MG63 (cell line): ENCODE results near the gene USP35. TPM values are rescaled to one million over a fixed set of nuclear protein-coding genes. Genes with fewer than 3 reads are reported as not detected.

Source experiments
- DNase-seq: peaks from one replicate; pipeline ENCODE4 v3.0.0-alpha.2; 2020
- H3K27me3 ChIP-seq: fragments of 250-450 bp; sonication (Bioruptor Pico); 2 replicates; pipeline ENCODE4 v1.5.1; 2020; ENCODE audit warnings: mild to moderate bottlenecking, moderate library complexity
- H3K36me3 ChIP-seq: fragments of 250-450 bp; sonication (Bioruptor Pico); 2 replicates; pipeline ENCODE4 v1.5.1; 2020; ENCODE audit warnings: mild to moderate bottlenecking, moderate library complexity
- H3K4me3 ChIP-seq: fragments of 250-450 bp; sonication (Bioruptor Pico); 2 replicates; pipeline ENCODE4 v1.5.1; 2020; ENCODE audit warnings: mild to moderate bottlenecking, moderate library complexity
- H3K9me3 ChIP-seq: fragments of 250-450 bp; sonication (Bioruptor Pico); 2 replicates; pipeline ENCODE4 v1.5.1; 2020; ENCODE audit warnings: mild to moderate bottlenecking, moderate library complexity
- total RNA-seq: library from RNA; depleted of rRNA; stranded (reverse); fragments of >200 nt; shearing (Covaris generic); gene quantifications from 2 replicates; pipeline ENCODE4 v1.2.3, GENCODE V29; 2014; ENCODE audit warnings: low replicate concordance

The USP35 gene
- total RNA-seq, 1 experiment from 2014 or later: 4.5 TPM

DNA sequence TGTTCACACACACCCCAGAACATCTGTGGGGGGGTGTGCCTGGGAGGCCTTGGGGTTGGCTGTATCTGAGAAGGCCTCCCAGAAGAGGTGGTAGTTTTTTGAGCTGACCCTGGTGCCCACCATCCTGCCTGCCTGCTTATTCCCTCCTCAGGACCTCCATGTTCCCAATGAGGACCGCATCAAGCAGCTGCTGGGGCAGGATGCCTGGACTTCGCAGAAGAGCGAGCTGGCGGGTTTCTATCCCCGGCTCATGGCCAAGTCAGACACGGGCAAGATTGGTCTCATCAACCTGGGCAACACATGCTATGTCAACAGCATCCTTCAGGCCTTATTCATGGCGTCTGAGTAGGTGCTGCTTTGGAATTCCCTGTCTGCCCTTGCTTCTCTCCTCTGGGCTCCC lies 17.0 kb downstream of the USP35 start:
- Histone ChIP-seq H3K36me3 (no peaks in the 10 kb centered on the region), H3K9me3 (no peaks in the 10 kb centered on the region), H3K4me3 (no peak overlapping the region), H3K27me3 (no peaks in the 10 kb centered on the region)
- DNase-seq: no peak

DNA sequence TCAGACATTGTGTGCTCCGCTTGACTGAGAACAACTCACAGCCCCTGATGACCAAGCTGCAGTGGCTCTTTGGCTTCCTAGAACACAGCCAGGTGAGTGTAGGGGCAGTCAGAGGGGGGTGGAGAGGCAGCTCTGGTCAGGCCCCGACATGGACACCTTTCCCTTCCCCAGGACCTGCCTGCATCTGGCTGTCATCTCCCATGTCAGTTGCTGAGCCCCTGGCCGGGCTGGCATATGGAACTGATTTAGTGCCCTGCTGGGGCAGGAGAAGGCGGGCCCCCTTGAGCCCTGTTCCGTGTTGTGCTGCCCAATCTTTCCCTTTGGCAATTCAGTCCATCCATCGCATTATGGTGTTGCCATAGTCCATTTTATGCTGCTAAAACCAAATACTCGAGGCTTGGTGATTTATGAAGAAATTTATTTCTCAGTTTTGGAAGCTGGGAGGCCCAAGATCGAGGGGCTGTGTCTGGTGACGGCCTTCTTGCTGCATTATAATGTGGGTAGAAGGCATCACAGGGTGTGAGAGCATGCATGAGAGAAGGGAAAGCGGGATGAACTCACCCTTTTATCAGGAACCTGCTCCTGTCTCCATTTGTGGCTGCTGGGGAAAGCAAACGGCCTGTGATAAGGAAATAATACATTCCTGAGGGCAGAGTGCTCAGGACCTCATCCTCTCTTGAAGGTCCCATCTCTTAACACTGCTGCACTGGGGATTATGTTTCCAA lies 19.0 kb downstream of the USP35 start:
- Histone ChIP-seq H3K9me3 (no peaks in the 10 kb centered on the region), H3K36me3 (no peaks in the 10 kb centered on the region)
- no peak for DNase-seq

DNA sequence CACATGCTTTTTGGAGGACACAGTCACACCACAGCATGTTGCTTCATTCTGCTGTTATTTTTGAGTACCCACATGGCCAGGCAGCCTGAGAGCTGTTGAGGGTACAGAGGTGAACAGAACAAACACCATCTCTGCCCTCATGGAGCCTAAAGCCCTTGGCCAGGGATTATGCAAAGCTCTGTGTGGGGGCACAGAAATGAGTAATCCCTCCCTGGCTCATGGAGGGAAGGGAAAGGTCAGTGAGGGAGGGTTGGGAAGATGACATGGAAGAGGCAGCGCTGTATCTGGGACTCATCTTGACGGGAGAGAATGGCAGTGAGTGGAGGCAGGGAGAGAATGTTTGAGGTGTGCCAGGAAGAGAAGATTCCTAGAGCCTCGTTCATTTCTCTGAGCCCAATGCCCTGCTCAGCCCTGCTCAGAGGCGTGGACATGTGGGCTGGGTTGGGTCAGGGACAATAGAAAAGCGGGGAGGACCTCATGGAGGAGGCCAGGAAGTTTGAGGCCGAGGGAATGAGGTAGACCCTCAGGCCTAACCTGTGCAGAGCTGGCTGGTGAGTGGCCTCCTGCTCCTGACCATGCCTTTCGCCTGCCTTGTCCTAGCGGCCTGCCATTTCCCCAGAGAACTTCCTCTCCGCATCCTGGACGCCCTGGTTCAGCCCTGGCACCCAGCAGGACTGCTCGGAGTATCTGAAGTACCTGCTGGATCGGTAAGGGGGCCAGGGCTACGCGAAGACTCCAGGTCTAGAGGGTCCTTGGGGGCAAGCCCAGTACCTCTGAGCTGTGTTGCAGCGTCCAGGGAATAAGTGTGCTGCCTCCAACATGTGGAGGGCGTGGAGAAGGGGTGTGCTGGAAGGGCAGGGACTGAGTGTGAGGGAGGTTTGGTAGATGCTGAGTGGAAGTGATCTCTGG lies 19.8 kb downstream of the USP35 start:
- H3K9me3 ChIP-seq: no peaks in the 10 kb centered on the region
- H3K27me3 ChIP-seq: no peaks in the 10 kb centered on the region
- DNase-seq: no peak
- H3K4me3 ChIP-seq: no peak overlapping the region
- H3K36me3 ChIP-seq: no peaks in the 10 kb centered on the region

More for the DNA sequence above, 19.0 kb downstream of the USP35 start:
- Histone ChIP-seq H3K27me3 (no peaks in the 10 kb centered on the region), H3K4me3 (no peak overlapping the region)

DNA sequence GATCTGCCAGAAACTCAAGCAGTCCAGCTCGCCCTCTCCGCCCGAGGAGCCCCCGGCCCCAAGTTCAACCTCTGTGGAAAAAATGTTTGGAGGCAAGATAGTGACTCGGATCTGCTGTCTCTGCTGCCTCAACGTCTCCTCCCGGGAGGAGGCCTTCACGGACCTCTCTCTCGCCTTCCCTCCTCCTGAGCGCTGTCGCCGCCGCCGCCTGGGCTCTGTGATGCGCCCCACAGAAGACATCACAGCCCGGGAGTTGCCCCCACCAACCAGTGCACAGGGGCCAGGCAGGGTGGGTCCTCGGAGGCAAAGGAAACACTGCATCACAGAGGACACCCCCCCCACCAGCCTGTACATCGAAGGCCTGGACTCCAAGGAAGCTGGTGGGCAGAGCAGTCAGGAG lies 20.8 kb downstream of the USP35 start:
- H3K4me3 ChIP-seq: no peak overlapping the region
- no peaks in the 10 kb centered on the region for H3K9me3 ChIP-seq
- no peaks in the 10 kb centered on the region for H3K27me3 ChIP-seq
- no peak for DNase-seq
- H3K36me3 ChIP-seq: no peaks in the 10 kb centered on the region

DNA sequence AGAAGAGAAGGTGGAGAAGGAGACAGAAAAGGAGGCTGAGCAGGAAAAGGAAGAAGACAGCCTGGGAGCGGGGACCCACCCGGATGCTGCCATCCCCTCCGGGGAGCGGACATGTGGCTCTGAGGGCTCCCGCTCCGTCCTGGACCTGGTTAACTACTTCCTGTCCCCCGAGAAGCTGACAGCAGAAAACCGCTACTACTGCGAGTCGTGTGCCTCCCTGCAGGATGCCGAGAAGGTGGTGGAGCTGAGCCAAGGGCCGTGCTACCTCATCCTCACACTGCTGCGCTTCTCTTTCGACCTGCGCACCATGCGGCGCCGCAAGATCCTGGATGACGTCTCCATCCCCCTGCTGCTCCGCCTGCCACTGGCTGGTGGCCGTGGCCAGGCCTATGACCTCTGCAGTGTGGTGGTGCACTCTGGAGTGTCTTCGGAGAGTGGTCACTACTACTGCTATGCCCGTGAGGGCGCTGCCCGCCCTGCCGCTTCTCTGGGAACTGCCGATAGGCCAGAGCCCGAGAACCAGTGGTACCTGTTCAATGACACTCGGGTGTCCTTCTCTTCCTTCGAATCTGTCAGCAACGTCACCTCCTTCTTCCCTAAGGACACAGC lies 21.4 kb downstream of the USP35 start:
- Histone ChIP-seq H3K27me3 (no peaks in the 10 kb centered on the region), H3K4me3 (no peak overlapping the region), H3K9me3 (no peaks in the 10 kb centered on the region), H3K36me3 (no peaks in the 10 kb centered on the region)
- DNase-seq: no peak

DNA sequence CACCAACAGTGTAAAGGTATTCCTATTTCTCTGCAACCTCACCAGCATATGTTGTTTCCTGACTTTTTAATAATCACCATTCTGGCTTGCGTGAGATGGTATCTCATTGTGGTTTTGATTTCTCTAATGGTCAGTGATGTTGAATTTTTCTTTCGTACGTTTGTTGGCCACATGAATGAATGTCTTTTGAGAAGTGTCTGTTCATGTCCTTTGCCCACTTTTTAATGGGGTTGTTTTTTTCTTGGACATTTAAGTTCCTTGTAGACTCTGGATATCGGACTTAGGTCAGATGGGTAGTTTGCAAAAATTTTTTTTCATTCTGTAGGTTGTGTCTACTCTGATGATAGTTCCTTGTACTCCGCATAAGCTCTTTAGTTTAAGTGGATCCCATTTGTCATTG lies 22.8 kb downstream of the USP35 start:
- H3K27me3 ChIP-seq: no peaks in the 10 kb centered on the region
- H3K9me3 ChIP-seq: no peaks in the 10 kb centered on the region
- no peak for DNase-seq
- no peak overlapping the region for H3K4me3 ChIP-seq
- no peaks in the 10 kb centered on the region for H3K36me3 ChIP-seq

DNA sequence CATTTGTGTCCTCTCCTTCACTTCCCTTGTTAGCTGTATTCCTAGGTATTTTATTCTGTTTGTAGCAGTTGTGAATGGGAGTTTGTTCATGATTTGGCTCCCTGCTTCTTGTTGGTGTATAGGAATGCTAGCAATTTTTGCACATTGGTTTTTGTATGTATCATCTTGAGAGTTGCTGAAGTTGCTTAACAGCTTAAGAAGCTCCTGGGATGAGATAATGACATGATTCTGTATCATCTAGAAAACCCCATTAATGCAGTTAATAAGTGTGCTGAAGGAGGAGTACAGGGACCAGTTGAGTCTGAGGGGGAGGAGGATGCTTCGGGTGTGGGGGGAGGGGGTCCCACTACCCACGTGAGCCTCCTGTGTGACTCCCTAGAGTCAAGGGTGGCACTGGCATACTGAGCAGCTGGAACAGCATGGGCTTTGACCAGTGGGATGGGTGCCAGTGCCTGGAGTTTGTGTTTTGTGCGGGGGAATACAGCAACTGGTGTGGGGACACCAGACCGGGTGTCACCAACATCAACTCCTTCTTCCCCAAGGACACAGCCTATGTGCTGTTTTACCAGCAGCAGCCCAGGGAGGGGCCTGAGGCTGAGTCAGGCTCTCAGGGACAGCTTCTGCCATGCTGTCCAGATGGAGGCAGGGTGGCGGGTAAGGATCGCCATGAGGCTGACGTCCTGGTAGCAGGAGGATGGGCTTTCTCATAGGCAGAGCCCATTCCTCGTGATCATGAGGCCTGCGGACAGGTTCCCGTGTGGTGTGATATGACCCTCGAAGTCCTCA lies 24.1 kb downstream of the USP35 start:
- no peaks in the 10 kb centered on the region for H3K36me3 ChIP-seq
- no peaks in the 10 kb centered on the region for H3K27me3 ChIP-seq
- H3K9me3 ChIP-seq: no peaks in the 10 kb centered on the region
- H3K4me3 ChIP-seq: no peak overlapping the region
- no peak for DNase-seq

DNA sequence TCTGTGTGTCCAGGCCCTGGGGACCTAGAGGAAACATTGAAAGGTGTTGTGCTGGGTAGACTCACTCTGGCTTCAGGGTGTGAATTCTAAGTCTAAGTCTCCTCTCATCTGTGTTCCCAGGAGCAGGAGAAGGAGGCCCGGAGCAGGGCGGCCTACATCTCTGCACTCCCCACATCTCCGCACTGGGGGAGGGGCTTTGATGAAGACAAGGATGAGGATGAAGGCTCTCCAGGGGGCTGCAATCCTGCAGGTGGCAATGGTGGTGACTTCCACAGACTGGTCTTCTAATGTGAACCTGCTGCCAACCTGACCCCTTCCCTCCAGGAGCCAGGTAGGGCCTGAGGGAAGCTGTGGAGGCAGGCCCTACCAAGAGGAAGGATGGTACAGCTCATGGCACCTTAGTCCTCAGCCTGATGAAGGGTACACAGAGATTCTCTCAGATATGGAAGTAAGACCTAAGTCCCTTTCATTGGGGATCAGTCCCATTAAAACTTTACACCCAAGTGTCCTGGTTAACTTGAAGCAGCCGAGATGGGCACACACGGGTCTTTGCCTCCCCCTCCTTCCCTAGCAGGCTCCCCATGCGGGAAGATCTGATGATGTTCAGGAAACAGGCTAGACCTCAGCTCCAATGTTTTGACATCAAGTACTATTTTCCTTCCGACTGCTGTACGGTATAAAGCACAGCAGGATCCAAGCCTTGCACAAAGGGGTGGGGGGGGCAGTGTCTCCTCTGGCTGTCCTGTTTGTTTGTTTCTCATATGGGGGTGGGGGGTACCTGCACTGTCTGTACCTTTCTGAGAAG lies 25.0 kb downstream of the USP35 start:
- DNase-seq: no peak
- Histone ChIP-seq H3K9me3 (no peaks in the 10 kb centered on the region), H3K27me3 (no peaks in the 10 kb centered on the region), H3K4me3 (no peak overlapping the region), H3K36me3 (no peaks in the 10 kb centered on the region)

DNA sequence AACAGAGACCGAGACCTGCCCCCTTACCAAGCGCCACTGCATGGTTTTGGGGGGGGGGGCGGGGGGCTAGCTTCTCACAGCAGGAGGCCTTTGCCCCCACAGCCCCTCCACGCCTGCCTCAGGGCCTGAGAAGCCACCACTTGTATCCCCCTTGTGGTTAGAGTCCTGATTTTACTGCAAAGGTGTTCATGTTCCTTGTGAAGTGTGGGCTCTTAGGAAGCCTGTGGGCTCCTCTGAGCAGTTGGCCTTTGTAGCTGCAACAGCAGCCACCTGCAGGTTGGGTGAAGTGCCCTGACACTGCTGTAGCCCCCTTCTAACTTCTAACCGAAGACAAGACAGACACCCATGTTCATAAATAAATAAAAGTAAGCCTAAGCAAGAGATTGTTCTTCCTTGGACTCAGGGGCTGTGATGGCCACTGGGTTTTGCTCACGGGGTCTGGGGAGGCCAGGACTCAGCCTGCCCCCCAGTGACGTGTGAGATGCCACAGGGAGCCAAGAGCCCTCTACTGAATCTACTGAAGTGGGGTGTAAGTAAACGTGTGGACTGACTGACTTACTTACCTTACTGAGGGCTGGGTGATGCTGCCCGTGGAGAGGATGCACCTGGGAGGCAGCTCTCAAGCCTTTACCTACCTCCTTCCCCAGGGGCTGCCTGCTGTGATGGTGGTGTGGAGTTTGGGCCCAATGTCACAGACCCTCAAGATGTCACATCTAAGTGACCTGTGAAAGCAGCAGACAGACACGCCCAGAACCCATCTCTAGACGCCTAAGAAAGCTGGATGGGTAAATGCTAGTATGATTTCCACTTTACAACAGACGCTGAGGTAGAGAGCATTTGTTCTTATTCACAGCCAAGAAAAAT lies 25.8 kb downstream of the USP35 start:
- Histone ChIP-seq H3K36me3 (no peaks in the 10 kb centered on the region), H3K9me3 (no peaks in the 10 kb centered on the region), H3K27me3 (no peaks in the 10 kb centered on the region), H3K4me3 (no peak overlapping the region)
- no peak for DNase-seq

DNA sequence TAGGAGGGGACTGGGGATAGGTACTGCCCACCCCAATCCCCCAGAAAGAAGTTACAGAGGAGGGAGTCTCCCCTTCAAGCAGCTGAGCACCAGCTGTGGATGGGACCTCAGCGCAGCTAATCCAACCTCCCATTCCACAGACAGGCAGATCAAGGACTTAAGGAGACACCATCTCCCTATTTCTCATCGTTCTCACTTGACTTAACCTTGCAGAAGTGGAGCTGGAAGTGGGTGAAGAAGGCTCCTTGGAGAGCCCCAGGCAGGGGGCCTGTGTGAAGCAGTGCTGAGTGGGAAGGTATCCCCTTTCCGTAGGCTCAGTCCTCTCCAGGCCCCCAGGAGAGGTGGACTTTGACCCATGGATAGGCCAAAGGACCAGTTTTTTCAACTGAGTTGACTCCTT lies 27.3 kb downstream of the USP35 start:
- no peak overlapping the region for H3K4me3 ChIP-seq
- H3K27me3 ChIP-seq: no peaks in the 10 kb centered on the region
- DNase-seq: no peak
- H3K9me3 ChIP-seq: no peaks in the 10 kb centered on the region
- H3K36me3 ChIP-seq: no peaks in the 10 kb centered on the region

DNA sequence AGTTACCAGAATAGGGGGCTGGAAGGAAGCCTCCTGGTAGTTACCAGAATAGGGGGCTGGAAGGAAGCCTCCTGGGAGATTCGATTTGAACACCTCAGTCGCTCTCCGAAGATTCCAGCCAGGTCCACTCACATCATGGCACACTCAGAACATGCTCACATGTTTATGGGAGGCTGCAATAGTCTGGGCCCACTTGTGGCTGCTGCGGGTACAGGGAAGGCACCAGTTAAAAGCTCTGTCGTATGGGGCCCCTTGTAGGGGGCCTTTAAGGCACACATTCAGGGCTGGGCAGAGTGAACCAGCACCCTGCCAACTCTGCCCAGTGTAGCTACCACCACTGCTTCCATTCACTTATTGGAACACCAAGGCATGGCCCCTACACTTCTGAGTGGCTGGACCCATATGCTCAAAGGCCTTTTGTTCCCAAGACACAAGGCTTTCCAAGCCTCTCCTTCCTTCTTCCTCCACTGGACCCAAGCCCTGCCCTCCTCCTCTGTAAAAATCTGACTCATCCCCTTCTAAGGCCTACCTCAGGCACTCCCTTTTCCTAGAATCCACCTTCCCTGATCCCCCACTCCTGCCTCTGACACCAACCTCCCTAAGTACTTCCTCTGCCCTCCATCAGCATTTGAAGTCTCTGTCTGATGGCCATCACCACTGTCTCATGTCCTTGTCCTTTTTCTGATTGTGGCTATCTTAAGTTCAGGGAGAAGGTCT lies 28.0 kb downstream of the USP35 start:
- H3K4me3 ChIP-seq: no peak overlapping the region
- no peaks in the 10 kb centered on the region for H3K9me3 ChIP-seq
- DNase-seq: no peak
- H3K27me3 ChIP-seq: no peaks in the 10 kb centered on the region
- H3K36me3 ChIP-seq: no peaks in the 10 kb centered on the region

DNA sequence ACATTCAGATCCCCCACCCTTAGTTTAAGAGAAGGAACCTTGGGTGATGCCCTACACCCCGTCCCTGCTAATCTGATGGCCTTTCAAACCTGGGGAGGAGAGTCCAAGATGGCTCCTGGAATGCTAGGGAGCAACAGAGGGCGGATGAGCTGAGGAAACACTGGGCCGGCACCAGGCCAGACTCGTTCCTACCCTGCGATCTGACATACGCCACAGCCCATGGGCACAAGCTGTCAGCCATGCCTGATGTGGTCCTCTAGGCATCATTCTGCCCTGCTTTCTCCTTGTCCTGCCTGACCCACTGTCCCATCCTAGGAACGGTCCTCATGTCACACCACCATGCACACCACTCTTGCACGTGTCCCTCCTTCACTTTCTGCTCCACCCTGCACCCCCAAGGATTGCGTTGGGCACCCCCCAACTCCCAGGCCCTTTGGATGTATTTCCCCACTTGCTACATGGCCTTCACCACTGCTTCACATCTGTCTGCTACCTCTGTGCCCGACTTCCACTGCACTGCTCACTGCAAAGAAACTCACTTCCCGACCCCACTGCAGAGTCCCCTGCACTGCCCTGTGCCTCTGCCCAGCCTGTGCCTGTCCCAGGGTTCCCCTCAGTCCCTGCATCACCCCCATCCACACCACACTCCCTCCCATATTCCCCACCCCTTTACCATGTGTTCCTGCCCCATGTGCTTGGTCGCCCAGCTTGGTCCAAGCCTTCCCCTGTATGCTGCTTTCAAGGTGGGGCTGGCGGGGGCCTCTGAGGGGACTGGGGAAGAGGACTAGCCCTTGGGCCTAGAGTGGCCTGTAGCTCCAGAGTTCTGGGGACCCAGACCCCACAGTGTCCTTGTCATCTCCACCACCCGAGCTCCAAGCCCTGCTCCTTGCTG lies 29.2 kb downstream of the USP35 start:
- Histone ChIP-seq H3K9me3 (no peaks in the 10 kb centered on the region), H3K27me3 (no peaks in the 10 kb centered on the region), H3K4me3 (no peak overlapping the region), H3K36me3 (no peaks in the 10 kb centered on the region)
- no peak for DNase-seq

DNA sequence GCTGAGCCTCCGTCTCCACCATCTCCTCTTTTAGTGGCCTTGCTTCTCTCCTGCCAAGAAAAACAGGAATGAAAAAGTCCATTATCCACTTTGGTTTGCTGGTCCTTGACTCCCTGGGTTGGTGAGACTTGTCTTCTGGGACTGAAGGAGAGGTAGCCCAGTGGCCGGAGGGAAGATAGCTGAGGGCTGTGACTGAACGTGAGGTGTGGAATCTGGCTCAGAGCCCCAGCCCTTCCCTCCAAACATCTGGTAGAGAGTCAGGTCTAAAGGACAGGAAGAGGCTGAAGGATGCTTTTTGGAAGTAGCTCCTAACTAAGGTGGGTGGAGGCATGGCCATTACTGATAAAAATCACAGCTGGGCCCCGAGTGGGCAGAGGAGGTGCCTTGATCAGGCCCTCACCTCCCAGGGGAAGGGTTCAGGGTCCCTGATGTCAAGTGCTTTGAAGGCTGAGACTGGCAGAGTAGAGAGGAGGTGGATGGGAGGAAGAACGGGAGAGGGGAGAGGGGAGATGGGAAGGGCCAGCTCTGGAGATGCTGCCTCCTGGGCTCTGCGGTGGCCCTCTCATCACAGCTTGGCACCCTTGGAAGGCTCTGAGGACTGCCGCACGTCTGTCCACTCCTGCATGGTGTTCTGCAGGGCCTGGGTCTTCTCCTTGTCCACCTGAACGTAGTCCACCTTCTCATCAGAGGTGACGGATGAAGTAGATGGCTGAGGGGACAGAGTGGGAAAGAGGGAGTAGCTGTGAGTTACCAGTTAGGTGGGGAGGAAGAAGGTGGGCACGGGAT lies 30.2 kb downstream of the USP35 start:
- H3K4me3 ChIP-seq: no peak overlapping the region
- H3K9me3 ChIP-seq: no peaks in the 10 kb centered on the region
- DNase-seq: no peak
- H3K27me3 ChIP-seq: no peaks in the 10 kb centered on the region
- no peaks in the 10 kb centered on the region for H3K36me3 ChIP-seq
